SK-N-SH treated with all-trans-retinoic acid at 6 μM for 48 hours (cell line): ENCODE results near the gene MORF4L1.

Source experiments
- ATAC-seq: fragments of 200-7000 bp; cut with Tn5 transposase; 3 replicates; pipeline ENCODE4 v1.9.1; 2020; ENCODE audit warnings: mild to moderate bottlenecking, moderate library complexity
- ARNTL ChIP-seq: fragments of 450-650 bp; formaldehyde crosslinking; IDR thresholded peaks from 2 replicates; pipeline ENCODE4 v1.5.0; 2020; ENCODE audit warnings: low read depth, mild to moderate bottlenecking, moderate library complexity, borderline replicate concordance
- CSDC2 ChIP-seq: fragments of 250-450 bp; sonication (Bioruptor Pico); IDR thresholded peaks from 2 replicates; pipeline ENCODE4 v1.5.0; 2020; ENCODE audit warnings: mild to moderate bottlenecking, moderate library complexity
- ESRRG ChIP-seq: fragments of 250-450 bp; sonication (Bioruptor Pico); IDR thresholded peaks from 2 replicates; pipeline ENCODE4 v1.6.1; 2021; ENCODE audit warnings: mild to moderate bottlenecking
- GLIS3 ChIP-seq: fragments of 250-450 bp; sonication (Bioruptor Pico); IDR thresholded peaks from 2 replicates; pipeline ENCODE4 v1.5.0; 2020; ENCODE audit warnings: mild to moderate bottlenecking, moderate library complexity
- ISL1 ChIP-seq: fragments of 250-450 bp; sonication (Bioruptor Pico); IDR thresholded peaks from 2 replicates; pipeline ENCODE4 v2.1.2; 2022; ENCODE audit warnings: mild to moderate bottlenecking, moderate library complexity
- OSR1 ChIP-seq: fragments of 250-450 bp; sonication (Bioruptor Pico); IDR thresholded peaks from 2 replicates; pipeline ENCODE4 v1.8.0; 2022; ENCODE audit warnings: moderate library complexity, mild to moderate bottlenecking, inconsistent platforms
- PPARA ChIP-seq: fragments of 250-450 bp; sonication (Bioruptor Pico); IDR thresholded peaks from 2 replicates; pipeline ENCODE4 v1.5.0; 2020; ENCODE audit warnings: mild to moderate bottlenecking, borderline replicate concordance
- RARB ChIP-seq: fragments of 250-450 bp; sonication (Bioruptor Pico); IDR thresholded peaks from 2 replicates; pipeline ENCODE4 v1.8.0; 2021; ENCODE audit warnings: mild to moderate bottlenecking, moderate library complexity
- SNAI2 ChIP-seq: fragments of 250-450 bp; sonication (Bioruptor Pico); IDR thresholded peaks from 2 replicates; pipeline ENCODE4 v1.5.0; 2020; ENCODE audit warnings: mild to moderate bottlenecking, moderate library complexity
- TOX ChIP-seq: fragments of 250-450 bp; sonication (Bioruptor Pico); IDR thresholded peaks from 2 replicates; pipeline ENCODE4 v1.8.0; 2021; ENCODE audit warnings: mild to moderate bottlenecking, moderate library complexity, borderline replicate concordance
- ZC3H10 ChIP-seq: fragments of 250-450 bp; sonication (Bioruptor Pico); IDR thresholded peaks from 2 replicates; pipeline ENCODE4 v1.5.1; 2021; ENCODE audit warnings: mild to moderate bottlenecking, moderate library complexity
- ZFP3 ChIP-seq: fragments of 250-450 bp; sonication (Bioruptor Pico); IDR thresholded peaks from 2 replicates; pipeline ENCODE4 v1.5.0; 2020; ENCODE audit warnings: mild to moderate bottlenecking, moderate library complexity
- ZFP30 ChIP-seq: fragments of 450-650 bp; formaldehyde crosslinking; IDR thresholded peaks from 2 replicates; pipeline ENCODE4 v1.5.0; 2022; ENCODE audit warnings: mild to moderate bottlenecking, moderate library complexity
- ZNF565 ChIP-seq: fragments of 450-650 bp; formaldehyde crosslinking; conservative IDR thresholded peaks from 2 replicates; pipeline ENCODE4 v1.5.0; 2020; ENCODE audit warnings: low read depth, mild to moderate bottlenecking, moderate library complexity
- ZNF70 ChIP-seq: fragments of 450-650 bp; formaldehyde crosslinking; IDR thresholded peaks from 2 replicates; pipeline ENCODE4 v1.5.0; 2020; ENCODE audit warnings: mild to moderate bottlenecking, moderate library complexity
- ZNF8 ChIP-seq: fragments of 450-650 bp; formaldehyde crosslinking; IDR thresholded peaks from 2 replicates; pipeline ENCODE4 v1.5.0; 2020; ENCODE audit warnings: mild to moderate bottlenecking, moderate library complexity
- TF ChIP-seq, protein P1 (sequence below): fragments of 250-450 bp; sonication (Bioruptor Pico); IDR thresholded peaks from 2 replicates; pipeline ENCODE4 v1.5.1; 2020; ENCODE audit warnings: low read depth, mild to moderate bottlenecking, moderate library complexity
- TF ChIP-seq, protein P2 (sequence below): fragments of 250-450 bp; sonication (Bioruptor Pico); IDR thresholded peaks from 2 replicates; pipeline ENCODE4 v1.8.0; 2020; ENCODE audit warnings: mild to moderate bottlenecking, moderate library complexity, borderline replicate concordance
- TF ChIP-seq, protein P3 (sequence below): fragments of 250-450 bp; sonication (Bioruptor Pico); IDR thresholded peaks from 2 replicates; pipeline ENCODE4 v1.5.0; 2020; ENCODE audit warnings: mild to moderate bottlenecking, moderate library complexity
- TF ChIP-seq, protein P4 (sequence below): fragments of 250-450 bp; sonication (Bioruptor Pico); IDR thresholded peaks from 2 replicates; pipeline ENCODE4 v1.5.1; 2021; ENCODE audit warnings: mild to moderate bottlenecking, moderate library complexity

The MORF4L1 gene

DNA sequence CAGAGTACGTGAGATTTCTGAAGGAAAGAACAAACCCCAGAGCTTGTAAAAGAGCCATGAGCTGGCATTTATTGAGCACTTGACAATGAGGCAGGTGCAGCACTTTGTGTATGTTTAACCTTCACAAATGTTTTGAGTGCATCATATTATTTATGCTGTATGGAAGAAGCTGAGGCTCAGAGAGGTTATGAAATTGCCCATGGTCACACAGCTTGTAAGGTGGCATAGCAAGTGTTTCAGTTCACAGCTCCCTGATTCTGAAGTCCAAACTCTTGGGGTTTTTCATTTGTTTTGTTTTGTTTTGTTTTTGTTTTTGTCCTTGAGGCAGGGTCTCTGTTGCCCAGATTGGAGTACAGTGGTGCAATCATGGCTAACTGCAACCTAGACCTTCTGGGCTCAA lies 36.4 kb upstream of the MORF4L1 start:
- ATAC-seq: no peak
- TF ChIP-seq, protein P1, sequence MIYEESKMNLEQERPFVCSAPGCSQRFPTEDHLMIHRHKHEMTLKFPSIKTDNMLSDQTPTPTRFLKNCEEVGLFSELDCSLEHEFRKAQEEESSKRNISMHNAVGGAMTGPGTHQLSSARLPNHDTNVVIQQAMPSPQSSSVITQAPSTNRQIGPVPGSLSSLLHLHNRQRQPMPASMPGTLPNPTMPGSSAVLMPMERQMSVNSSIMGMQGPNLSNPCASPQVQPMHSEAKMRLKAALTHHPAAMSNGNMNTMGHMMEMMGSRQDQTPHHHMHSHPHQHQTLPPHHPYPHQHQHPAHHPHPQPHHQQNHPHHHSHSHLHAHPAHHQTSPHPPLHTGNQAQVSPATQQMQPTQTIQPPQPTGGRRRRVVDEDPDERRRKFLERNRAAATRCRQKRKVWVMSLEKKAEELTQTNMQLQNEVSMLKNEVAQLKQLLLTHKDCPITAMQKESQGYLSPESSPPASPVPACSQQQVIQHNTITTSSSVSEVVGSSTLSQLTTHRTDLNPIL: no peak
- TF ChIP-seq PPARA (CRISPR knock-in tag) (no peak), RARB (CRISPR knock-in tag) (no peak), ESRRG (no peak), ISL1 (CRISPR knock-in tag) (no peak)

DNA sequence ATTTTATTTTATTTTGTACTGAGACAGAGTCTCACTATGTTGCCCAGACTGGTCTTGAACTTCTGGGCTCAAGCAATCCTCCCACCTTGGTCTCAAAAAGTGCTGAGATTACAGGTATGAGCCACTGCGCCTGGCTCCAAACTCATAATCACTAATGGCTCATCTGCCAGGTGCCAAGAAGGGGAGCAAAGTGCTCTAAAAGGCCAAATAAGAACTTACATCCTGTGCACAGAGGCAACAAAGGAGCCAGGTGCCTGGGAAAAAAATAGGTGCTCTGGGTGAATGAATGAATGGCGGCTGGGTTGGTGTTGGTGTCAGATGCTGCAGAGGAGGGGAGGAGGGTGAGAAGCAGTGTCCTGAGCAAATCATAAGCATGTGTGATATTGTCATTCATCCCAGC lies 35.6 kb upstream of the MORF4L1 start:
- TF ChIP-seq, protein P2, sequence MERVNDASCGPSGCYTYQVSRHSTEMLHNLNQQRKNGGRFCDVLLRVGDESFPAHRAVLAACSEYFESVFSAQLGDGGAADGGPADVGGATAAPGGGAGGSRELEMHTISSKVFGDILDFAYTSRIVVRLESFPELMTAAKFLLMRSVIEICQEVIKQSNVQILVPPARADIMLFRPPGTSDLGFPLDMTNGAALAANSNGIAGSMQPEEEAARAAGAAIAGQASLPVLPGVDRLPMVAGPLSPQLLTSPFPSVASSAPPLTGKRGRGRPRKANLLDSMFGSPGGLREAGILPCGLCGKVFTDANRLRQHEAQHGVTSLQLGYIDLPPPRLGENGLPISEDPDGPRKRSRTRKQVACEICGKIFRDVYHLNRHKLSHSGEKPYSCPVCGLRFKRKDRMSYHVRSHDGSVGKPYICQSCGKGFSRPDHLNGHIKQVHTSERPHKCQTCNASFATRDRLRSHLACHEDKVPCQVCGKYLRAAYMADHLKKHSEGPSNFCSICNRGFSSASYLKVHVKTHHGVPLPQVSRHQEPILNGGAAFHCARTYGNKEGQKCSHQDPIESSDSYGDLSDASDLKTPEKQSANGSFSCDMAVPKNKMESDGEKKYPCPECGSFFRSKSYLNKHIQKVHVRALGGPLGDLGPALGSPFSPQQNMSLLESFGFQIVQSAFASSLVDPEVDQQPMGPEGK (CRISPR knock-in tag): no peak
- TF ChIP-seq ZC3H10 (no peak), CSDC2 (no peak), RARB (CRISPR knock-in tag) (no peak), ZNF8 (CRISPR knock-in tag) (no peak), ZFP30 (no peak), ARNTL (no peak), PPARA (CRISPR knock-in tag) (no peak), ISL1 (CRISPR knock-in tag) (no peak)
- TF ChIP-seq, protein P3, sequence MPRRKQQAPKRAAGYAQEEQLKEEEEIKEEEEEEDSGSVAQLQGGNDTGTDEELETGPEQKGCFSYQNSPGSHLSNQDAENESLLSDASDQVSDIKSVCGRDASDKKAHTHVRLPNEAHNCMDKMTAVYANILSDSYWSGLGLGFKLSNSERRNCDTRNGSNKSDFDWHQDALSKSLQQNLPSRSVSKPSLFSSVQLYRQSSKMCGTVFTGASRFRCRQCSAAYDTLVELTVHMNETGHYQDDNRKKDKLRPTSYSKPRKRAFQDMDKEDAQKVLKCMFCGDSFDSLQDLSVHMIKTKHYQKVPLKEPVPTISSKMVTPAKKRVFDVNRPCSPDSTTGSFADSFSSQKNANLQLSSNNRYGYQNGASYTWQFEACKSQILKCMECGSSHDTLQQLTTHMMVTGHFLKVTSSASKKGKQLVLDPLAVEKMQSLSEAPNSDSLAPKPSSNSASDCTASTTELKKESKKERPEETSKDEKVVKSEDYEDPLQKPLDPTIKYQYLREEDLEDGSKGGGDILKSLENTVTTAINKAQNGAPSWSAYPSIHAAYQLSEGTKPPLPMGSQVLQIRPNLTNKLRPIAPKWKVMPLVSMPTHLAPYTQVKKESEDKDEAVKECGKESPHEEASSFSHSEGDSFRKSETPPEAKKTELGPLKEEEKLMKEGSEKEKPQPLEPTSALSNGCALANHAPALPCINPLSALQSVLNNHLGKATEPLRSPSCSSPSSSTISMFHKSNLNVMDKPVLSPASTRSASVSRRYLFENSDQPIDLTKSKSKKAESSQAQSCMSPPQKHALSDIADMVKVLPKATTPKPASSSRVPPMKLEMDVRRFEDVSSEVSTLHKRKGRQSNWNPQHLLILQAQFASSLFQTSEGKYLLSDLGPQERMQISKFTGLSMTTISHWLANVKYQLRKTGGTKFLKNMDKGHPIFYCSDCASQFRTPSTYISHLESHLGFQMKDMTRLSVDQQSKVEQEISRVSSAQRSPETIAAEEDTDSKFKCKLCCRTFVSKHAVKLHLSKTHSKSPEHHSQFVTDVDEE (CRISPR knock-in tag): no peak
- TF ChIP-seq, all 23 proteins: peak for 0
- no peak for ATAC-seq

DNA sequence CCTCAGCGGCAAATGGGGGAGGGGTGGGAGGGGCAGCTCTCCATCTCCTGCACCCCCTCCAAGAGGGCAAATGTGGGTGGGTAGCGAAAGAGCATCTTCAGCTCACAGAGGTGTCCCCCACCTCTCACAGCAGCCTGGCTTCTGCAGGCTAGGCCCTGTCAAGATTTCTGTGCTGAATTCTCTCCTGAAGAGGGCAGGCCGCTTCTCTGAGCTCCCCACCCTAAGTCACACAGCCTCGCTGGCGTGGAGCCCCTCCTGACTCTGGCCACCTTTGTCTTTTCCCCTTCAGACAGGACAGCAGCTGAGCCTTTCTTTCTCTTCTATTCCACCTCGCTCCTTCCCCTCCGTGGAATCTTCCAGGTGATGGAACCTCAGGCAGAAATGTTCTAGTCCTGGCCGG lies 35.1 kb upstream of the MORF4L1 start:
- no peak for ATAC-seq
- no peak for TF ChIP-seq TOX (CRISPR knock-in tag)
- TF ChIP-seq ESRRG: no peak
- TF ChIP-seq, protein P3 (CRISPR knock-in tag): no peak
- no peak for TF ChIP-seq ZNF565
- no peak for TF ChIP-seq SNAI2 (CRISPR knock-in tag)
- TF ChIP-seq ZNF70: no peak
- no peak for TF ChIP-seq GLIS3 (CRISPR knock-in tag)
- TF ChIP-seq, protein P4, sequence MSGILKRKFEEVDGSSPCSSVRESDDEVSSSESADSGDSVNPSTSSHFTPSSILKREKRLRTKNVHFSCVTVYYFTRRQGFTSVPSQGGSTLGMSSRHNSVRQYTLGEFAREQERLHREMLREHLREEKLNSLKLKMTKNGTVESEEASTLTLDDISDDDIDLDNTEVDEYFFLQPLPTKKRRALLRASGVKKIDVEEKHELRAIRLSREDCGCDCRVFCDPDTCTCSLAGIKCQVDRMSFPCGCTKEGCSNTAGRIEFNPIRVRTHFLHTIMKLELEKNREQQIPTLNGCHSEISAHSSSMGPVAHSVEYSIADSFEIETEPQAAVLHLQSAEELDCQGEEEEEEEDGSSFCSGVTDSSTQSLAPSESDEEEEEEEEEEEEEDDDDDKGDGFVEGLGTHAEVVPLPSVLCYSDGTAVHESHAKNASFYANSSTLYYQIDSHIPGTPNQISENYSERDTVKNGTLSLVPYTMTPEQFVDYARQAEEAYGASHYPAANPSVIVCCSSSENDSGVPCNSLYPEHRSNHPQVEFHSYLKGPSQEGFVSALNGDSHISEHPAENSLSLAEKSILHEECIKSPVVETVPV (CRISPR knock-in tag): no peak
- TF ChIP-seq ARNTL: no peak
- no peak for TF ChIP-seq ZFP3 (CRISPR knock-in tag)
- TF ChIP-seq RARB (CRISPR knock-in tag): no peak
- TF ChIP-seq, protein P1: no peak
- no peak for TF ChIP-seq ZNF8 (CRISPR knock-in tag)
- TF ChIP-seq, protein P2 (CRISPR knock-in tag): no peak
- no peak for TF ChIP-seq ZFP30
- no peak for TF ChIP-seq ISL1 (CRISPR knock-in tag)
- no peak for TF ChIP-seq OSR1 (CRISPR knock-in tag)
- TF ChIP-seq CSDC2: no peak
